GM19463 (cell line): ENCODE measurements around the gene DOCK2.

ENCODE experiments used
- ATAC-seq: cut with Tn5 transposase; IDR thresholded peaks from one replicate; pipeline ENCODE4 v1.9.1; 2021; ENCODE audit warnings: mild to moderate bottlenecking, moderate library complexity; ENCODE audit not compliant: unreplicated experiment

The DOCK2 gene

DNA sequence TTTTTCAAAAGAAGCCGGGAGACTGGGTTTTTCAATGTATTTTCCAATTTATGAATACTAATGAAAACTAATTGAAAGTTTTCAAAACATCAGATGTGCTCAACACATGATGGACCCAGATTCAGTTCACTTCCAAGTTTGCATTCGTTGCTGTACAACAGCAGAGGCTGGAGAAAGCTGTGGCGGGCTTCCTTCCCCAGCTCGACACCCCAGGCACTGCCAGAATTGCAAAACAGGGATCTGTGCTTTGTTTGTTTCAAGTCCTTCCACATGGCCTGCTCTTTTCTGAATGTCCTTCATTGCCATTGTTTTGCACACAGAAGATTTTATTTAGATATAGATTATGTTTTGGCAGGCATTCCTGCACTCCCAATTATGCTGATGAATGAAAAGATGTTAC lies 373.5 kb downstream of the DOCK2 start:
- ATAC-seq, result no peak

DNA sequence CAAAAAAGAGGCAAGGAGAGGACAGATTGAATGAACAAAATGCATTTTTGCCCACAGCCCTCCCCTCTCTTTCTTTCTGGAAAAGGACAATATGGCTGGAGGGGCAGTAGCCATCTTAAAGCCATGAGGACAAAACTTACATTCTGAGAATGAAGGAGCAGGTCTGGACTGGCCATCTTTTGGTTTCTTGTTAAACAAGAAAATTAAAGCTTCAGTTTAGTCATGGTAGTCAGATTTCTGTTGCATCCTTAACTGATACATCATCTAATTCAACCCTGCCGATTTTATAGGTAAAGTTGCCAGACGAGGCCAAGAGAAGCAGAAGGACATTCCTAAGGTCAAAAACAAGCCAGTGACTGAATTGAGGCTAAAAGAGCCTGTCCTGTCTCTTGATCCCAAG lies 374.7 kb downstream of the DOCK2 start:
- ATAC-seq, result no peak

GRCh38 chr5:170012622-170013021 lies 375.5 kb downstream of the DOCK2 start:
- no peak for ATAC-seq

DNA sequence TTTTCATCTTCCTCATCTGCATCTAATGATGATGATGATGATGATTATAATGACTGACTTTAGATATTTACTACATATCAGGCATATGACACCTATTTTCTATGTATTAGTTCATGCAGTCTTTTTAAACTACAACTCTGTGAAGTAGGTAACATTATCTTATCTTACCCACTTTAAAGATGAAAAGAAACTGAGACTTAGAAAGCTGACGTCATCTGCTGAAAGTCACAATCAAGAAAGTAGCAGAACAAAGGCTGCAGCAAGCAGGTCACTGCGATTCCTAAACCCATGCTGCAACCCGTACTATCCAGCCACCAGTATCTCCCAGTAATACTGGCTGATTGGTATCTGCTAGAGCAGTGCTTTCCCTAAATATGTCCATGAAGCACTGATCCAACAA lies 383.3 kb downstream of the DOCK2 start:
- no peak for ATAC-seq

GRCh38 chr5:170021506-170021905 lies 384.4 kb downstream of the DOCK2 start:
- ATAC-seq, result no peak

DNA sequence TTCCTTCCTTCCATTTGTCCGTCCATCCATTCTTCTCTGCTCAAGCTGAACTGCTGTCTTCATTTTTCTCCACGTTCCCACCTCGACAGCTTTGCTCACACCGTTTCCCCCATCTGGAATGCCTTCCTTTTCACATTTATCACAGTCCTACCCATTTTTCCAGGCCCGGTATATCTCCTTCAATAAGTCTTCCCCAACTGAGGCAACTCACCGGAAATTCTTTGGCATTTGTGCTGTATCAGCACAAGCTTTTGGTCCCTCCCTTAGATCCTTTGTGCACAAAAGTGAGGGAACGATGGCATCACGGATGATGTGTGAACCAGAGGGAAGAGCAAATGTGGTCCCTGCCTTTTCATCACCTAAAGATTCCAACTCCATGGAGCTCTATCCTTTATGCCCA lies 388.8 kb downstream of the DOCK2 start:
- no peak for ATAC-seq

DNA sequence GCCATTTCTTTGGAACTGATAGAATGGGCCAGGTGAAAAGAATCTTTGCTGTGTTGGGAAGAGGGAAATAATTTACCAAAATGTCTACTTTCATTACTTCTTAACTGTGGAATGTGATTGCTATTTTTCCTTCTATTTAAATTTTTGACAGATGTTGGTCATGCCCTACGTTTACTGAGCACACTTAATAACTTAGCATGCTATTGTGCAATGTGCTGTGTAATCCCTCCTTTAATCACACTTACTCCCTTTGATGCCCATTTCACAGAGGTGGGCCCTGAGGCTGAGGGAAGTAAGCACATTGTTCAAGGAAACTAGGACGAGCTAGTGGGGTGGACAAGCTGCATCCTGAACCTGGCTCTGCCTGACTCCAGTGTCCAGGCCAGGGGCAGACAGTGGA lies 391.0 kb downstream of the DOCK2 start:
- ATAC-seq, result no peak

GRCh38 chr5:170034231-170034630 lies 397.2 kb downstream of the DOCK2 start:
- no peak for ATAC-seq

GRCh38 chr5:170038241-170038640 lies 401.2 kb downstream of the DOCK2 start:
- ATAC-seq, result no peak

GRCh38 chr5:170039830-170040229 lies 402.8 kb downstream of the DOCK2 start:
- ATAC-seq, result no peak

DNA sequence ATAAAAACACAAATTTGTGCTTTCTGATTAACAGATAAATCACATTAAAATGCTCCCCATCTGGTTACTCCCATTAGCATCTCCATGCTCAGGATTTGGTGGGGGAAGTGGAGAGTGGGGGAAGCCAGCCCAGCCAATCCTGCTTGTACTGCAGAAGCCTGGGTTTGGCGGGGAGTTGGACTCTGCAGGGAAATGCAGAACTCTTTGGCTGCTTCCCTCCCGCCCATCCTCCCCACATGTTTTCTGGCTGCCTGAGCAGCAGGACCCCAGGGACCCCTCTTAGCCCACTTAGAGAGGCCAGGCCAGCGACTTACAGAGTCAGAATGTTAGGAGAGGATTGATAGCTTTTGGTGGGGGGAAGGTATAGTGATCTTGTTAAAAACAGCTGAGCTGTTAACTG lies 409.2 kb downstream of the DOCK2 start:
- ATAC-seq, result no peak

DNA sequence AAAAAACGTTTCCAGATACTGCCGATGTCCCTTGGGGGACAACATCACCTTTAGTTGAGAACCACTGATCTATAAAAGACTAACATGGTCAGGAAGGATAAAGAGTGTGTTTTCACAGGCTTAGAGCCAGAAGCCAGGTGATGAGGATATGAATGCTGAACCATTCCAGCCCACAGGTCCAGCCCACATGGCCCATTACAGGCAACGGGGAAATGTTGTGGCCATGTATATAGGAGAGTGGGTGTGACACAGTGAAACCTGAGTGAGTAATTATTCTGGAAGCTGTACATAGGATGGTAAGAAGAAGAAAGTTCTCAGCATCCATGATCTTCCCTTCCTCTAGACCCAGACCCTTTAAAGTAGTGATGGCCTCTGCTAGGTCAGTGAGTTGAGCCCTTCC lies 412.6 kb downstream of the DOCK2 start:
- no peak for ATAC-seq

DNA sequence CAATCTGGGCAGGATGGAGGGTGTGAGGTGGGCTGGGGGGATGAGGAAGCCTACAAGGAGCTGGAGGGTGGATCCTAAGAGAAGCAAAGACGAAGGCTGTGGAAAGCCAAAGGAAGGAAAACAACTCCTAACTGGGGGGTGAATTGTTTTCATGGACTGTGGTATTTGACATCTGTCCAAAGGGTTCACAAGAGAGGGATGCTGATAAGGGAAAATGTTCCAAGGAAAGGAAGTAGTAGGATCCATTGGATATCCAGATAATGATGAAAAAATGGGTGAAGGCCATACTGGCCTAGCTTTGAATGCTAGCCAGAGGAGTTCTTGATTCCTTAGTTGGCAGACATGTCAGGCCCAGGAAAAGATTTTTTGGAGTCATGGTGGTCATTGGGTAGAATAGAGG lies 416.8 kb downstream of the DOCK2 start:
- no peak for ATAC-seq

DNA sequence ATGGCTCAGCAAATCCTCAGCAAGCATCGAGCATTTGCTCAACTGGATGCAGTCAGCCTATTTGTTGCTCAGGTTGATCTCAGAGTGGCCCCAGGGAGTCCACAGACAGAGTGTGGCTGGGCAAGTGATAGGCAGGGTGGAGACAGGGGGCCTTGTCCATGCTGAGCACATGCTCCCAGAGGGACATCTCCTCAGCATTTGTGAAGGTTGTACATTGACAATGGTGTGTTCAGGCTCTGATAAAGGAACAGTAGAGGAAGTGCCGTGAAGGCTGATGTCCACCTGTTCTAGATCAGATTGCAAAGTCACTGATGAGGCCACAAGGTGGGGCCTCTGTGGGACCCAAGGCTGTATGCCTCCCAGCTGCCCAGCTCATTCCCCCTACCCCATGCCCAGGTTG lies 418.5 kb downstream of the DOCK2 start:
- no peak for ATAC-seq

DNA sequence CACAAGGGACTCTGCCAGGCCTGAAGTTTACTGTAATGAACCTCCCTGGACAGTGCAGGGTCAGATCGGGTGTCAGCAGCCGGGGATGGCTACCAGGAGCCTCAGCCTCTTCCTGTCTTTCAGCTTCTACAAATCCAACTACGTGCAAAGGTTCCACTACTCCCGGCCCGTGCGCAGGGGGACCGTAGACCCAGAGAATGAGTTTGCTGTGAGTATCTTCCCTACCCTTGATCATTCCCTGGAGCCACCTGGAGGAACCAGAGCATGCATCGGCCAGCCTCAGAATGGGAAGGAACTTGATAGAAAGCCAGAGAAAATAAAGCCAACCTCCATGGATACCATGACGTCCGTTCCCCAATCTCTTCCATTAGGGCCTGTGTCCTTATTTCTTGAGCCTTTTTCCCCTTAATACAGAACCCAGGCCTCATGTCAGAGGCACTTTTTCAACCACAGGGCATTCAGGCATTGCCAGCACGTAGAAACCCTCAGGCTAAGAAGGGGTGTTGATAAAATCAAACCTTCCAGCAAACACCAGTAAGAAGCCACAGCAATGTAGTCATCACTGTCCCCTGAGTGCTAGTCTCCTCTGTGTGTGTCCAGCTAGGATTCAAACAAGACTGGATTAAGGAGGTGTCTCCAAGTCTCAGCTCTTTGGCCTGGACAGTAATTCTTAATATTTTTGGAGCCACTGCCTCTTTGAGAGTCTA lies 419.6 kb downstream of the DOCK2 start:
- ATAC-seq, result no peak

GRCh38 chr5:170057311-170057710 lies 420.2 kb downstream of the DOCK2 start:
- ATAC-seq, result no peak

DNA sequence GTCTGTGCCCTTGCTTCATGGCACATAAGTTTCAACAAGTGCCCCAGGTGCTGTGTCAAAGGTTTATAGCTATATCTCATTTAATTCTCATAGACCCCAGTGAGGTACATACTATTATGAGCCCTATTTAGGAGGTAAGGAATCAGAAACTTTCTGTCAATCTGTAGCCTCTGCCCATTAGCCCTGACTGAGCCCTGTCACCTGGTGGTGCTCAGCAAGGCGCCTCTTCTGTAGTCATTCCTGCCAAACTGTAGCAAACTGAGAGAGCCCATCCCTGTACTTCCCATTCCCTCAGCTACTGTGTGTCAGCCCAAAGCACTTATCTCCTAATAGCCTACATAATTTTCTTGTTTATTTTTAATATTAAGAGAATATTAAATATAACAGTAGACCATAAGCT lies 422.1 kb downstream of the DOCK2 start:
- no peak for ATAC-seq

DNA sequence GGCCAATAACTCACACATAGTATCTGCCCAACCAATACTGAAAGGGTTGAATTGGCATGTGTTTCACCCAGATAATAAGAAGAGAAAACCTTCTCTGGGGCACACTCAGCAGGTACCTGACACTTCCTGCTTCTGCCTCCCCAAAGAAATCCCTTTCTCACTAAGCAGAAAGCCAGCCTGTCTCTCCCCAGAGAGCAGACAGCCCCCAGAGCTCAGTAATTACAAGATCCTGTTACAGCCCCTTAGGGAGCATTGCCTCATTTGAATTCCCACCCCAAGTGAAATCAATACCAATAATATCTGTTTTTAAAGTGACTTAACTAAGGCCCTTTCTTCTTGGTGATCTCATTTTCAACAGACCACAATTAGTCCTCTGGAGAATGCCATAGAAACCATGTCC lies 430.1 kb downstream of the DOCK2 start:
- ATAC-seq, result no peak

DNA sequence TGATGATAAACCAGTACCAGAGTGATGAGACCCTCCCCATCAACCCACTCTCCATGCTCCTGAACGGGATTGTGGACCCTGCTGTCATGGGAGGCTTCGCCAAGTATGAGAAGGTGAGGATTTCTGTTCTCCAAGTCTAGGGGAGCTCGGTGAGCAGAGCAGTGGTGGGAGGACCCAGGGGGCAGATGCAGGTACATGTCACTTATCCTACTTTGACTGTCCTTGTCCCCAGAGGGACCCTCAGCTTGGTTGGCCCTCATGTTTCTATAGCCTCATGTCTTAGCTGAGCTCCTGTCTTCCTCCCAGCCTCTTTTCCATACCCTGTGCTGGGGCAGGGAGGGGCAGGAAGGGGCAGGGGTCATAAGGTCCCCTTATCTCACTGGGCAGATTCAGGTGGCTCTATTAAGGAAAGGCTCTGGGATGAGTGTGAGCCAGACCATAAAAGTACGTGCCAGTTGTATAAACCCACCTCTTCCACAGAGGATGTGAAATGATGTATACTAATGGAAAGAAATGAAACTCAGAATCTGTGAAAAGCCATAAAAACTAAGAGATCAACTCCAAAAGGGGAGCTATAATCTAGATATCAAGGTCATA lies 430.6 kb downstream of the DOCK2 start:
- no peak for ATAC-seq

DNA sequence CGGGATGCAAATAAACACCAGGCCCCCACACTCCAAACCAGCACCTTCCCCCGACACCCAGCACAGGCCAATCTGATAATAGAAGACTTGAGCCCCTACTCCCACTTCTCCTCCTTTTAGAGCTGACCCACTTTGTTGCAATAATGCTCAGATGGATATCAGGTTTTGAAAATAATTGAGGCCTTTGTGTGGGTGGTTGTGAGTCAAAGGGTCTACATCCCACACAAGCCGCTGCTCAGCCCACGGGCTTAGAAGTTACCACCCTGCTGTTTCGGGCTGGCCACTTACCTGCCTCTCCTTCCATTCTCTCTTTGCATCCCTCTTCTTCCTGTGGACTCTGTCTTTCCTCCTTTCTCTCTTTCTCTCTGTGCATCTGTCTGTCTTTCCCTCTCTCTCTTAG lies 432.4 kb downstream of the DOCK2 start:
- no peak for ATAC-seq

- no peak for ATAC-seq
Observed at GRCh38 chr5:170070556-170071412, 433.7 kb downstream of the DOCK2 start.

- ATAC-seq, result no peak
Observed at GRCh38 chr5:170071748-170072147, 434.7 kb downstream of the DOCK2 start.
